HepG2 (cell line): ENCODE measurements around the gene SBNO1. TPM values are rescaled to one million over a fixed set of nuclear protein-coding genes. Genes with fewer than 3 reads are reported as not detected.

Experiments used
- ATAC-seq: fragments of 200-7000 bp; cut with Tn5 transposase; 3 replicates; pipeline ENCODE4 v1.9.1; 2020; ENCODE audit warnings: mild to moderate bottlenecking, moderate library complexity
- BruUV-seq: library from RNA; stranded (reverse); fragments of 400-500 nt; replicated peaks from 2 replicates; lab custom pipeline; 2021; lab: Mats Ljungman, UMichigan
- CTCF ChIA-PET: fragments of 300-600 bp; formaldehyde crosslinking; extraction: SDS; loops from one replicate; lab custom pipeline; 2021; ENCODE audit warnings: low total read pairs, inconsistent platforms, low intra/inter-chr PET ratio; lab: Yijun Ruan, JAX
- POLR2A ChIA-PET: fragments of 350-600 bp; sonication (Branson Sonifier 250); formaldehyde crosslinking; loops from one replicate; lab custom pipeline; 2020; ENCODE audit warnings: antibody characterized with exemption, inconsistent platforms; lab: Yijun Ruan, JAX
- DNase-seq: peaks from one replicate; pipeline ENCODE4 v3.0.0-alpha.2; 2015; ENCODE audit warnings: low spot score
- FAIRE-seq: peaks from 3 replicates; lab custom pipeline; 2011; peaks lifted over from hg19 to GRCh38; lab: Jason Lieb, UNC
- H2AFZ ChIP-seq: one replicate; pipeline ENCODE4 v1.6.1; 2011; ENCODE audit warnings: low read length, inconsistent platforms
- H3K27ac ChIP-seq: fragments of 300-600 bp; 3 replicates; pipeline ENCODE4 v1.8.0; 2011; ENCODE audit warnings: mixed run types, mild to moderate bottlenecking, mixed read lengths, low read length, inconsistent platforms; ENCODE audit not compliant: insufficient read depth; ENCODE audit errors: extremely low read length
- H3K27me3 ChIP-seq, 2 experiments: fragments of 200-600 bp in 1 of 2; 2 replicates in 1 of 2; 3 replicates in 1 of 2; pipeline versions ENCODE4 v1.6.0 to v1.8.0; 2011; ENCODE audit warnings: low read length in 2 of 2, mild to moderate bottlenecking in 2 of 2, moderate library complexity in 2 of 2, inconsistent platforms in 1 of 2; ENCODE audit not compliant: insufficient read depth in 2 of 2, control insufficient read depth in 1 of 2
- H3K36me3 ChIP-seq, 2 experiments: fragments of 200-600 bp in 1 of 2; replicated peaks in 1 of 2; 2 replicates in 1 of 2; 3 replicates in 1 of 2; pipeline versions ENCODE4 v1.5.1 to v1.8.0; 2011; ENCODE audit warnings: low read length in 2 of 2, inconsistent platforms in 1 of 2; ENCODE audit not compliant: insufficient read depth in 2 of 2, control insufficient read depth in 1 of 2
- H3K4me1 ChIP-seq: 2 replicates; pipeline ENCODE4 v1.5.1; 2012; ENCODE audit warnings: low read length, inconsistent platforms; ENCODE audit not compliant: insufficient read depth
- H3K4me2 ChIP-seq: 2 replicates; pipeline ENCODE4 v1.6.0; 2011; ENCODE audit warnings: low read depth, low read length, inconsistent platforms
- H3K4me3 ChIP-seq, 3 experiments: fragments of 200-600 bp in 1 of 3; sonication (generic), shearing (Covaris generic) in 1 of 3; replicated peaks in 1 of 3; 2 replicates each; pipeline ENCODE4 v1.5.1; 2011 to 2016; ENCODE audit warnings: low read length in 3 of 3, inconsistent platforms in 2 of 3, low read depth in 2 of 3, mild to moderate bottlenecking in 2 of 3, control low read depth in 1 of 3, mixed read lengths in 1 of 3; ENCODE audit not compliant: insufficient read depth in 1 of 3
- H3K79me2 ChIP-seq: one replicate; pipeline ENCODE4 v1.6.1; 2011; ENCODE audit warnings: low read length, inconsistent platforms; ENCODE audit not compliant: insufficient read depth
- H3K9ac ChIP-seq: 2 replicates; pipeline ENCODE4 v1.6.0; 2011; ENCODE audit warnings: mild to moderate bottlenecking, low read depth, low read length, inconsistent platforms; ENCODE audit not compliant: insufficient read depth
- H3K9me3 ChIP-seq: 2 replicates; pipeline ENCODE4 v1.5.1; 2012; ENCODE audit warnings: mild to moderate bottlenecking, low read length
- H4K20me1 ChIP-seq: 2 replicates; pipeline ENCODE4 v1.6.0; 2011; ENCODE audit warnings: inconsistent platforms, mild to moderate bottlenecking, low read length, moderate library complexity; ENCODE audit not compliant: insufficient read depth
- REL ChIP-seq: sonication (generic); formaldehyde crosslinking; conservative IDR thresholded peaks from 2 replicates; pipeline ENCODE4 v1.8.0; 2022; ENCODE audit warnings: mild to moderate bottlenecking, missing genetic modification reagents, moderate library complexity
- SOX13 ChIP-seq, 3 experiments: fragments of 450-650 bp in 1 of 3; sonication (generic) in 1 of 3; formaldehyde crosslinking in 1 of 3; IDR thresholded peaks in 2 of 3; conservative IDR thresholded peaks in 1 of 3; 2 replicates each; pipeline versions ENCODE4 v1.5.0 to v1.6.1; 2016 to 2020; ENCODE audit warnings: antibody characterized with exemption in 1 of 3, mild to moderate bottlenecking in 1 of 3, missing compliant biosample characterization in 1 of 3, missing genetic modification reagents in 1 of 3, moderate library complexity in 1 of 3
- WGBS: methylation state at CpG from one replicate; pipeline ENCODE4 v1.1.6; 2017; ENCODE audit warnings: low lambda C conversion rate; 5-methylcytosine and 5-hydroxymethylcytosine counted together
- in situ Hi-C: cut with HindIII; loops from 2 replicates; pipeline ENCODE4 v1.10.0; 2017; ENCODE audit warnings: low pct_unique_long_range_greater_than_20kb; ENCODE audit not compliant: extremely low pct_ligation_motif_present
- intact Hi-C: fragments of 100-400 bp; cut with micrococcal nuclease; formaldehyde crosslinking; loops from one replicate; pipeline ENCODE4 v1.10.0; 2022; ENCODE audit not compliant: unreplicated experiment
- polyA plus RNA-seq, 8 experiments: library from polyadenylated mRNA; depleted of rRNA in 3 of 8; stranded (reverse) in 7 of 8; unstranded in 1 of 8; fragments of >200 nt; fragmentation: Illumina TruSeq in 4 of 8; extraction: Trizol in 4 of 8; gene quantifications; 2 replicates each; pipeline versions ENCODE4 v1.2.1 to v1.2.3, GENCODE V29; 2011 to 2016; ENCODE audit warnings: low read depth in 4 of 8, missing spikeins in 1 of 8, mixed read lengths in 1 of 8; ENCODE audit not compliant: insufficient read depth in 1 of 8
- total RNA-seq, 5 experiments: library from RNA; depleted of rRNA; stranded (reverse); fragments of >200 nt; fragmentation: Illumina TruSeq; extraction: Trizol; gene quantifications; 2 replicates each; pipeline ENCODE4 v1.2.3, GENCODE V29; 2016; ENCODE audit warnings: low read depth in 1 of 5
- TF ChIP-seq, protein P1 (sequence below): IDR thresholded peaks from 2 replicates; pipeline ENCODE4 v1.6.1; 2016; ENCODE audit warnings: low read depth, missing genetic modification reagents, missing compliant biosample characterization
- TF ChIP-seq, protein P2 (sequence below): sonication (generic); formaldehyde crosslinking; IDR thresholded peaks from 2 replicates; pipeline ENCODE4 v1.4.0; 2020; ENCODE audit warnings: missing genetic modification reagents, borderline replicate concordance
- TF ChIP-seq, protein P3 (sequence below): sonication (generic); formaldehyde crosslinking; IDR thresholded peaks from 2 replicates; pipeline ENCODE4 v1.5.0; 2020; ENCODE audit warnings: mild to moderate bottlenecking, missing genetic modification reagents, borderline replicate concordance

The SBNO1 gene
- total and polyA plus RNA-seq, 2 of the 13 experiments (the other 11 are each of a cell fraction or from before 2014, with no cell fraction given), result 10.9 to 40.2 TPM

DNA sequence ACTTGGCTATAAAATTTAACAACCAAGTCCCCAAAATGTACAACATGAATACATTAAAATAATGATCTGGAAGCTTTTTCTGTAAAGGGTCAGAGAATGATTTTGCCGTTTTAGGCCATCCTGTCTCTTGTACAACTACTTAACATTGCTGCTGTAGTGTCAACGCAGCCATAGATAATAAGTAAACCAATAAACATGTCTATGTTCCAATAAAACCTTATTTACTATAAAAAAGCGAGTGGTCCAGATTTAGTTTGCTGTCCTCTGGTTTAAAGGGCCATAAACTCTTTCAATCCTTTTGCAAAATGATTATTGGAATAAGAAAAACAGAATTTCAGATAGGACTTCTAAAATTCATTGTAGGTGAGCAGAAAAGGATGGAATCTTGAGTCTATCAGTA is 29.2 kb downstream of the SBNO1 start (continued):
- TF ChIP-seq, protein P1, sequence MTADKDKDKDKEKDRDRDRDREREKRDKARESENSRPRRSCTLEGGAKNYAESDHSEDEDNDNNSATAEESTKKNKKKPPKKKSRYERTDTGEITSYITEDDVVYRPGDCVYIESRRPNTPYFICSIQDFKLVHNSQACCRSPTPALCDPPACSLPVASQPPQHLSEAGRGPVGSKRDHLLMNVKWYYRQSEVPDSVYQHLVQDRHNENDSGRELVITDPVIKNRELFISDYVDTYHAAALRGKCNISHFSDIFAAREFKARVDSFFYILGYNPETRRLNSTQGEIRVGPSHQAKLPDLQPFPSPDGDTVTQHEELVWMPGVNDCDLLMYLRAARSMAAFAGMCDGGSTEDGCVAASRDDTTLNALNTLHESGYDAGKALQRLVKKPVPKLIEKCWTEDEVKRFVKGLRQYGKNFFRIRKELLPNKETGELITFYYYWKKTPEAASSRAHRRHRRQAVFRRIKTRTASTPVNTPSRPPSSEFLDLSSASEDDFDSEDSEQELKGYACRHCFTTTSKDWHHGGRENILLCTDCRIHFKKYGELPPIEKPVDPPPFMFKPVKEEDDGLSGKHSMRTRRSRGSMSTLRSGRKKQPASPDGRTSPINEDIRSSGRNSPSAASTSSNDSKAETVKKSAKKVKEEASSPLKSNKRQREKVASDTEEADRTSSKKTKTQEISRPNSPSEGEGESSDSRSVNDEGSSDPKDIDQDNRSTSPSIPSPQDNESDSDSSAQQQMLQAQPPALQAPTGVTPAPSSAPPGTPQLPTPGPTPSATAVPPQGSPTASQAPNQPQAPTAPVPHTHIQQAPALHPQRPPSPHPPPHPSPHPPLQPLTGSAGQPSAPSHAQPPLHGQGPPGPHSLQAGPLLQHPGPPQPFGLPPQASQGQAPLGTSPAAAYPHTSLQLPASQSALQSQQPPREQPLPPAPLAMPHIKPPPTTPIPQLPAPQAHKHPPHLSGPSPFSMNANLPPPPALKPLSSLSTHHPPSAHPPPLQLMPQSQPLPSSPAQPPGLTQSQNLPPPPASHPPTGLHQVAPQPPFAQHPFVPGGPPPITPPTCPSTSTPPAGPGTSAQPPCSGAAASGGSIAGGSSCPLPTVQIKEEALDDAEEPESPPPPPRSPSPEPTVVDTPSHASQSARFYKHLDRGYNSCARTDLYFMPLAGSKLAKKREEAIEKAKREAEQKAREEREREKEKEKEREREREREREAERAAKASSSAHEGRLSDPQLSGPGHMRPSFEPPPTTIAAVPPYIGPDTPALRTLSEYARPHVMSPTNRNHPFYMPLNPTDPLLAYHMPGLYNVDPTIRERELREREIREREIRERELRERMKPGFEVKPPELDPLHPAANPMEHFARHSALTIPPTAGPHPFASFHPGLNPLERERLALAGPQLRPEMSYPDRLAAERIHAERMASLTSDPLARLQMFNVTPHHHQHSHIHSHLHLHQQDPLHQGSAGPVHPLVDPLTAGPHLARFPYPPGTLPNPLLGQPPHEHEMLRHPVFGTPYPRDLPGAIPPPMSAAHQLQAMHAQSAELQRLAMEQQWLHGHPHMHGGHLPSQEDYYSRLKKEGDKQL (CRISPR knock-in tag), result no peak
- TF ChIP-seq, protein P2, sequence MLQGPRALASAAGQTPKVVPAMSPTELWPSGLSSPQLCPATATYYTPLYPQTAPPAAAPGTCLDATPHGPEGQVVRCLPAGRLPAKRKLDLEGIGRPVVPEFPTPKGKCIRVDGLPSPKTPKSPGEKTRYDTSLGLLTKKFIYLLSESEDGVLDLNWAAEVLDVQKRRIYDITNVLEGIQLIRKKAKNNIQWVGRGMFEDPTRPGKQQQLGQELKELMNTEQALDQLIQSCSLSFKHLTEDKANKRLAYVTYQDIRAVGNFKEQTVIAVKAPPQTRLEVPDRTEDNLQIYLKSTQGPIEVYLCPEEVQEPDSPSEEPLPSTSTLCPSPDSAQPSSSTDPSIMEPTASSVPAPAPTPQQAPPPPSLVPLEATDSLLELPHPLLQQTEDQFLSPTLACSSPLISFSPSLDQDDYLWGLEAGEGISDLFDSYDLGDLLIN (CRISPR knock-in tag), result no peak
- no peak for TF ChIP-seq REL (CRISPR knock-in tag)

DNA sequence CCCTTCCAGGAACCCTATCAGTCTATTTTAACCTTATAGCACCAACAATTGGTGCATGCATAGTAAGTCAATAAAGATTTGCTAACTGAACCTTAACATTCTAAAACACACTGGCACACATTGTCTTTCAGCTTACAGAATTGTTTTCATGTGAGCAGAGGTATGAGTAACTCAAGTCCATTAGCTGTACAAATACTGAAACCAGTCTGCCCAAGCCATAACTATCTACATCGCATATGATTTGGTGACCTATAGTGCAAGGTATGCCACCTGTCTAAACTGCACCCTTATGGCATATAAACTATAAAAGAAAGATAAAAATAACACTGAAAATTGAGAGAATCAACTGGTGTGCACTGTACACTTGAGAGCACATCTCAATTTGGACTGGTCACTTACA is 34.8 kb downstream of the SBNO1 start:
- H3K79me2 ChIP-seq, result no peaks in the 10 kb centered on the region
- no peaks in the 10 kb centered on the region for H3K27me3 ChIP-seq
- intact Hi-C loops, result no loop called here
- no peaks in the 10 kb centered on the region for H3K4me1 ChIP-seq
- H2AFZ ChIP-seq, result no peak overlapping the region
- no peaks in the 10 kb centered on the region for H4K20me1 ChIP-seq
- H3K4me3 ChIP-seq, result no peak overlapping the region
- ChIA-PET CTCF (no interaction called here), POLR2A (no interaction called here)
- no peaks in the 10 kb centered on the region for H3K9me3 ChIP-seq
- no peak overlapping the region for H3K9ac ChIP-seq
- H3K27ac ChIP-seq, result no peak overlapping the region
- ATAC-seq, result no peak
- no peak overlapping the region for H3K4me2 ChIP-seq
- DNase-seq, result no peak
- in situ Hi-C loops, result no loop called here
- BruUV-seq, result no TSS peak
- peaks cover 22 to 77% of the 10 kb centered on the region in 2 experiments for H3K36me3 ChIP-seq
- FAIRE-seq, result no peak
- WGBS, result 100% methylated on average over 1 of the region's 1 CpG
- TF ChIP-seq SOX13 (IDR thresholded peaks at IDR 0.05), result no peak
- TF ChIP-seq SOX13 (CRISPR knock-in tag; conservative IDR thresholded peaks at IDR 0.05 in 1 of 2, IDR thresholded peaks at IDR 0.05 in 1 of 2), result no peak
- TF ChIP-seq, protein P3, sequence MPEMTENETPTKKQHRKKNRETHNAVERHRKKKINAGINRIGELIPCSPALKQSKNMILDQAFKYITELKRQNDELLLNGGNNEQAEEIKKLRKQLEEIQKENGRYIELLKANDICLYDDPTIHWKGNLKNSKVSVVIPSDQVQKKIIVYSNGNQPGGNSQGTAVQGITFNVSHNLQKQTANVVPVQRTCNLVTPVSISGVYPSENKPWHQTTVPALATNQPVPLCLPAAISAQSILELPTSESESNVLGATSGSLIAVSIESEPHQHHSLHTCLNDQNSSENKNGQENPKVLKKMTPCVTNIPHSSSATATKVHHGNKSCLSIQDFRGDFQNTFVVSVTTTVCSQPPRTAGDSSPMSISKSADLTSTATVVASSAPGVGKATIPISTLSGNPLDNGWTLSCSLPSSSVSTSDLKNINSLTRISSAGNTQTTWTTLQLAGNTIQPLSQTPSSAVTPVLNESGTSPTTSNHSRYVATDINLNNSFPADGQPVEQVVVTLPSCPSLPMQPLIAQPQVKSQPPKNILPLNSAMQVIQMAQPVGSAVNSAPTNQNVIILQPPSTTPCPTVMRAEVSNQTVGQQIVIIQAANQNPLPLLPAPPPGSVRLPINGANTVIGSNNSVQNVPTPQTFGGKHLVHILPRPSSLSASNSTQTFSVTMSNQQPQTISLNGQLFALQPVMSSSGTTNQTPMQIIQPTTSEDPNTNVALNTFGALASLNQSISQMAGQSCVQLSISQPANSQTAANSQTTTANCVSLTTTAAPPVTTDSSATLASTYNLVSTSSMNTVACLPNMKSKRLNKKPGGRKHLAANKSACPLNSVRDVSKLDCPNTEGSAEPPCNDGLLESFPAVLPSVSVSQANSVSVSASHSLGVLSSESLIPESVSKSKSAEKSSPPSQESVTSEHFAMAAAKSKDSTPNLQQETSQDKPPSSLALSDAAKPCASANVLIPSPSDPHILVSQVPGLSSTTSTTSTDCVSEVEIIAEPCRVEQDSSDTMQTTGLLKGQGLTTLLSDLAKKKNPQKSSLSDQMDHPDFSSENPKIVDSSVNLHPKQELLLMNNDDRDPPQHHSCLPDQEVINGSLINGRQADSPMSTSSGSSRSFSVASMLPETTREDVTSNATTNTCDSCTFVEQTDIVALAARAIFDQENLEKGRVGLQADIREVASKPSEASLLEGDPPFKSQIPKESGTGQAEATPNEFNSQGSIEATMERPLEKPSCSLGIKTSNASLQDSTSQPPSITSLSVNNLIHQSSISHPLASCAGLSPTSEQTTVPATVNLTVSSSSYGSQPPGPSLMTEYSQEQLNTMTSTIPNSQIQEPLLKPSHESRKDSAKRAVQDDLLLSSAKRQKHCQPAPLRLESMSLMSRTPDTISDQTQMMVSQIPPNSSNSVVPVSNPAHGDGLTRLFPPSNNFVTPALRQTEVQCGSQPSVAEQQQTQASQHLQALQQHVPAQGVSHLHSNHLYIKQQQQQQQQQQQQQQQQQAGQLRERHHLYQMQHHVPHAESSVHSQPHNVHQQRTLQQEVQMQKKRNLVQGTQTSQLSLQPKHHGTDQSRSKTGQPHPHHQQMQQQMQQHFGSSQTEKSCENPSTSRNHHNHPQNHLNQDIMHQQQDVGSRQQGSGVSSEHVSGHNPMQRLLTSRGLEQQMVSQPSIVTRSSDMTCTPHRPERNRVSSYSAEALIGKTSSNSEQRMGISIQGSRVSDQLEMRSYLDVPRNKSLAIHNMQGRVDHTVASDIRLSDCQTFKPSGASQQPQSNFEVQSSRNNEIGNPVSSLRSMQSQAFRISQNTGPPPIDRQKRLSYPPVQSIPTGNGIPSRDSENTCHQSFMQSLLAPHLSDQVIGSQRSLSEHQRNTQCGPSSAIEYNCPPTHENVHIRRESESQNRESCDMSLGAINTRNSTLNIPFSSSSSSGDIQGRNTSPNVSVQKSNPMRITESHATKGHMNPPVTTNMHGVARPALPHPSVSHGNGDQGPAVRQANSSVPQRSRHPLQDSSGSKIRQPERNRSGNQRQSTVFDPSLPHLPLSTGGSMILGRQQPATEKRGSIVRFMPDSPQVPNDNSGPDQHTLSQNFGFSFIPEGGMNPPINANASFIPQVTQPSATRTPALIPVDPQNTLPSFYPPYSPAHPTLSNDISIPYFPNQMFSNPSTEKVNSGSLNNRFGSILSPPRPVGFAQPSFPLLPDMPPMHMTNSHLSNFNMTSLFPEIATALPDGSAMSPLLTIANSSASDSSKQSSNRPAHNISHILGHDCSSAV (CRISPR knock-in tag), result no peak
